GM18873 (cell line): Measurements from ENCODE around the gene HOXA10.

Experiments
- ATAC-seq: cut with Tn5 transposase; IDR thresholded peaks from one replicate; pipeline ENCODE4 v1.9.1; 2021; ENCODE audit warnings: mild to moderate bottlenecking, moderate library complexity, moderate number of reproducible peaks; ENCODE audit not compliant: unreplicated experiment, low FRiP score

Gene HOXA10

GRCh38 chr7:27121684-27122076 lies 52.4 kb downstream of the HOXA10 start:
- ATAC-seq, result no peak
